GM19099 (cell line): ENCODE data around the gene NAGA.

Source experiments
- POLR2A ChIP-seq: IDR thresholded peaks from 3 replicates; pipeline ENCODE4 v1.6.1; 2011; ENCODE audit warnings: low read depth; ENCODE audit not compliant: insufficient read length; ENCODE audit errors: extremely low read depth

NAGA gene

GRCh38 chr22:42070517-42071422 is at the start of gene NAGA:
Gene NAGA, minus strand, starts transcription at chr22:42070812. Its CDS starts 515 bp downstream, at chr22:42070297.
- TF ChIP-seq POLR2A: peak; percentile 86

- no peak for TF ChIP-seq POLR2A
These were observed 46.3 kb upstream of the NAGA start for GRCh38 chr22:42116848-42117424.

GRCh38 chr22:42114721-42115120 is 44.1 kb upstream of the NAGA start:
- no peak for TF ChIP-seq POLR2A

- no peak for TF ChIP-seq POLR2A
These were observed 41.2 kb upstream of the NAGA start for GRCh38 chr22:42111798-42112197.

GRCh38 chr22:42108848-42109247 is 38.2 kb upstream of the NAGA start:
- TF ChIP-seq POLR2A: no peak

GRCh38 chr22:42101199-42101598 is 30.6 kb upstream of the NAGA start:
- TF ChIP-seq POLR2A: no peak

GRCh38 chr22:42091455-42091782 is 20.8 kb upstream of the NAGA start:
- TF ChIP-seq POLR2A: no peak

GRCh38 chr22:42090596-42091454 is 20.2 kb upstream of the NAGA start, which contains the start of gene NDUFA6:
Gene NDUFA6, minus strand, starts transcription at chr22:42090772. Its CDS starts 28 bp downstream, at chr22:42090744.
- TF ChIP-seq POLR2A: peak; percentile 90

- no peak for TF ChIP-seq POLR2A
These were observed 15.4 kb upstream of the NAGA start for GRCh38 chr22:42086051-42086450.

- no peak for TF ChIP-seq POLR2A
These were observed 14.3 kb upstream of the NAGA start for GRCh38 chr22:42084874-42085273.

- no peak for TF ChIP-seq POLR2A
These were observed 12.5 kb upstream of the NAGA start for GRCh38 chr22:42083119-42083518.

- TF ChIP-seq POLR2A: no peak
These were observed 9.7 kb upstream of the NAGA start for GRCh38 chr22:42080287-42080686.

GRCh38 chr22:42079319-42080251 is 9.0 kb upstream of the NAGA start, which contains the start of gene SMDT1:
Gene SMDT1, plus strand, starts transcription at chr22:42079700. Its CDS starts 69 bp downstream, at chr22:42079769.
- peak; percentile 84 for TF ChIP-seq POLR2A
